Measurements from ENCODE around the gene ASTL. TPM values are rescaled to one million over a fixed set of nuclear protein-coding genes. Genes with fewer than 3 reads are reported as not detected.
"Not testable (repeated sequence)": the region's sequence is repeated elsewhere in the genome, so short reads cannot be mapped to it uniquely, and the experiment has no call there.

The ASTL gene
- total and polyA plus RNA-seq, 4 donors = not detected

DNA sequence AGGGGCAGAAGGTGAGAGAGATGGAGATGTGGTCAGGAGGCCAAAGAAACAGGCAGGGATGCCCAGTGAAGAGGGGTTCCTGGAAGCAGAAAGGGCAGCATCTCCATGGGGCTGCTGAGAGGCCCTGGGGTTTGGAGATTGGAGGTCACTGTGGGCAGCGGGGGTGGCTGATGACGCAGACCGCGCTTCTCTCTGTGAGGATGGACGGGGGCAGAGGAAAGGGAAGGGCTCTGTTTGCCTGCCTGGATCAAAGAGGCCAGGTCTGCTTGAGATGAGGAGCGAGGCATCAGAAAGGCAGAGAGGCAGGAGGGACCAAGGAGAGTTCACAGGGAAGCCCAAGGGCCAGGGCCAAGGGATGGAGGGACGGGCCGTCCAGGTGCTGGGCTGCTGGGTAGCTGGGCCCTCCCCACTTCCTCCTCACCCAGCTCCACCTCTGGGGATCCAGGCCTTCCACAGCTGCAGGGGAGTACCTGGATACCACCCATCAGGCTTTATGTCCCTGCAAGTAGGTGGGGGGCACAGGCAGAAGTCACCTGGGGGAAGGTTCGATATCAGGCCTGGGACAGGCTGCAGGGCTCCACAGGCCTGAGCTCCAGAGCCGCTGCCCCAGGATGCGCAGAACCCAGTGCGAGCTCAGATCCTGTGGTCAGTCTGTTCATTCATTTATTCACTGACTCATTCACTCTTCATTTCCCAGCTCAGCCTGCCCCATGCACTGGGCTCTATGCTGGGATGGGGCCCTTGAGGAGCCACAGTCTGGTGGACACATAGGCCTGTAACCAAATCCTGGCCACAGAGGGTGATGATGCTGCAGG is 52.6 kb downstream of the ASTL start:
- DNase-seq (ENCODE audit: low spot score) = peak; percentile 29
- 94% methylated on average over 12 of the region's 12 CpGs for WGBS

DNA sequence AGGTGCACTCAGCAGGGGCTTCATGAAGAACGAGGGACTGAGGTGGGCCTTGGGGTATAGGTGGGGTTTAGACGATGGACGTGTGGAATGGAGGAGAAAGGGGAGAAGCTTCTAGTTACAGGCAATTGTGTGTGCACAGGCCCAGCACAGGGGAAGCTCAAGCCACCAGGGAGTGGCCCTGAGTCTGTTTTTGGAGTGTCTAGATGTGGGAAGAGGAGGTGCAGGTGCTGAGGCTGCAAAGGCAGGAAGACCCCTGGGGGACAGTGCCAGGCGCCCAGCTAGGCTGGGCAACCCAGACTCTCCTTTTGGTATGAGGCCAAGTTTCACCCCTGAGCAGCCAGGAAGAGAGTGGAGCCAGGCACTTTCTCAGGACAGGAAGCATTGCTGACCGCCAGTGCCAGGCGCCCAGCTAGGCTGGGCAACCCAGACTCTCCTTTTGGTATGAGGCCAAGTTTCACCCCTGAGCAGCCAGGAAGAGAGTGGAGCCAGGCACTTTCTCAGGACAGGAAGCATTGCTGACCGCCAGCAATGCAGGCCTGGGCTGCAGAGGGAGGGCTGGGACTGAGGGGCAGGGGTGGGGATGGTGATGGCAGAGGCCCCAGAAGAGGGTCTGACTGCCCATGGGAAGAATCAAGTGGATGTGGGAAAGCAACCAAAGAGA is 53.3 kb downstream of the ASTL start:
- H3K36me3 ChIP-seq (ENCODE audit: control insufficient read depth in 4 of 4, insufficient read depth in 3 of 4, low read depth in 1 of 4, low read length in 3 of 4); H3K4me1 ChIP-seq (ENCODE audit: control insufficient read depth in 4 of 4, insufficient read depth in 4 of 4, low read length in 3 of 4); H3K27me3 ChIP-seq (ENCODE audit: control insufficient read depth in 4 of 4, insufficient read depth in 4 of 4, low read length in 3 of 4); H3K27ac ChIP-seq (ENCODE audit: low read depth in 1 of 2, low read length in 2 of 2); H3K9ac ChIP-seq (ENCODE audit: low read depth in 1 of 2, low read length in 2 of 2); H3K9me3 ChIP-seq (ENCODE audit: control insufficient read depth in 4 of 4, low read length in 3 of 4); H3K4me3 ChIP-seq (ENCODE audit: low read depth in 1 of 3, low read length in 3 of 3): not testable (repeated sequence)
- WGBS = 72% methylated on average over 5 of the region's 7 CpGs
- DNase-seq (ENCODE audit: low spot score) = peak; percentile 29

More for the DNA sequence above, 52.6 kb downstream of the ASTL start:
- Histone ChIP-seq H3K27me3 (ENCODE audit: control insufficient read depth in 4 of 4, insufficient read depth in 4 of 4, low read length in 3 of 4) (no peaks in the 10 kb centered on the region), H3K27ac (ENCODE audit: low read depth in 1 of 2, low read length in 2 of 2) (no peak overlapping the region), H3K4me3 (ENCODE audit: low read depth in 1 of 3, low read length in 3 of 3) (no peak overlapping the region), H3K36me3 (ENCODE audit: control insufficient read depth in 4 of 4, insufficient read depth in 3 of 4, low read depth in 1 of 4, low read length in 3 of 4) (no peaks in the 10 kb centered on the region), H3K9ac (ENCODE audit: low read depth in 1 of 2, low read length in 2 of 2) (no peak overlapping the region), H3K4me1 (ENCODE audit: control insufficient read depth in 4 of 4, insufficient read depth in 4 of 4, low read length in 3 of 4) (peaks cover 0 to 7% (median 0%) of the 10 kb centered on the region in 4 donors), H3K9me3 (ENCODE audit: control insufficient read depth in 4 of 4, low read length in 3 of 4) (no peaks in the 10 kb centered on the region)
- TF ChIP-seq FOXA2 (IDR thresholded peaks at IDR 0.05) (no peak), SP1 (IDR thresholded peaks at IDR 0.05) (no peak), GABPA (IDR thresholded peaks at IDR 0.05 in 1 of 2, conservative IDR thresholded peaks at IDR 0.05 in 1 of 2) (no peak), RXRA (IDR thresholded peaks at IDR 0.05) (no peak), YY1 (IDR thresholded peaks at IDR 0.05) (no peak), EGR1 (IDR thresholded peaks at IDR 0.05; ENCODE audit: low read depth in 2 of 2) (no peak), HNF4G (IDR thresholded peaks at IDR 0.05) (no peak), RAD21 (IDR thresholded peaks at IDR 0.05) (no peak), FOXA1 (IDR thresholded peaks at IDR 0.05) (no peak)
- TF ChIP-seq, protein P1, sequence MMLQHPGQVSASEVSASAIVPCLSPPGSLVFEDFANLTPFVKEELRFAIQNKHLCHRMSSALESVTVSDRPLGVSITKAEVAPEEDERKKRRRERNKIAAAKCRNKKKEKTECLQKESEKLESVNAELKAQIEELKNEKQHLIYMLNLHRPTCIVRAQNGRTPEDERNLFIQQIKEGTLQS (IDR thresholded peaks at IDR 0.05) = no peak
- TF ChIP-seq, protein P2, sequence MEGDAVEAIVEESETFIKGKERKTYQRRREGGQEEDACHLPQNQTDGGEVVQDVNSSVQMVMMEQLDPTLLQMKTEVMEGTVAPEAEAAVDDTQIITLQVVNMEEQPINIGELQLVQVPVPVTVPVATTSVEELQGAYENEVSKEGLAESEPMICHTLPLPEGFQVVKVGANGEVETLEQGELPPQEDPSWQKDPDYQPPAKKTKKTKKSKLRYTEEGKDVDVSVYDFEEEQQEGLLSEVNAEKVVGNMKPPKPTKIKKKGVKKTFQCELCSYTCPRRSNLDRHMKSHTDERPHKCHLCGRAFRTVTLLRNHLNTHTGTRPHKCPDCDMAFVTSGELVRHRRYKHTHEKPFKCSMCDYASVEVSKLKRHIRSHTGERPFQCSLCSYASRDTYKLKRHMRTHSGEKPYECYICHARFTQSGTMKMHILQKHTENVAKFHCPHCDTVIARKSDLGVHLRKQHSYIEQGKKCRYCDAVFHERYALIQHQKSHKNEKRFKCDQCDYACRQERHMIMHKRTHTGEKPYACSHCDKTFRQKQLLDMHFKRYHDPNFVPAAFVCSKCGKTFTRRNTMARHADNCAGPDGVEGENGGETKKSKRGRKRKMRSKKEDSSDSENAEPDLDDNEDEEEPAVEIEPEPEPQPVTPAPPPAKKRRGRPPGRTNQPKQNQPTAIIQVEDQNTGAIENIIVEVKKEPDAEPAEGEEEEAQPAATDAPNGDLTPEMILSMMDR (IDR thresholded peaks at IDR 0.05; ENCODE audit: low read depth, low read length, missing input control) = no peak

DNA sequence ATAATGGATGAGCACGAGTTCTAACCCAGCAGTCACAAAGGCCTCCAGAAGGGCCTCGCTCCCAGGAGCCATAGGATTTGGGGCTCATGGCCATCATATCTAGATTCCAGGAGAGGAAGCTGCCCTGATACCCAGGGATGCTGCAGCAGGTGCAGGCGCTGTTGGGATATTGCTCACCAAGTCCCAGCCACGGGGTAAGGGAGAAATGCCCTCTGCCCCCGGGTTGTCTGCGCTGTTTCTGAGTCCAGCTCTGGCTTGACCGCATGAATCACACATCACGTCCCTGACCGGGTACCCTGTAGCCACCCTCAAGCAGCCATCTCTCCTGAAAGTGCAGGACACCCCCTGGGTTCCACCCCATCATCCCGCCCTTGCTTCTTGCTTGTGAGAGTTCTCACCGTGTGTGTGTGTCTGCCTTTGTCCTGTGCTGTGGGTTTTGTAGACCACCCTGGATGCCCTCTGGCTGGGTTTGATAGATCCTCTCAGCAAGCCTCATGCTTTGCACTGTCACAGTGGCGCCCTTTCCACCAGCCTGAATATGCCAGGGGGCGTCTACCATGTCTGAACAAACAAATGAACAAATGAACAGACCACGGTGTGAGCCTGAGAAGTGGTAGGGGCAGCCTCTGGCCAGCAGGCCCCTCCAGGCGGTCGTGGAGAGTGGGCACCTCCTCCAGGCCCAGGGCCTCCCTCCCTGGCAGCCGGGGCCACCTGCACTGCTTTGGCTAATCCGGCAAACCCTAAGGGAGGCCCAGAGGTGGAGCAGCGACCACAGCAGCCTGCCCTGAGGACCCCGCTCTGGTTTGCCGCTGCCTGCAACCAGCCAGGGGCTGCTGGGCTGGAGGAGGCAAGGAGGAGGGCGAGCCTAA is 54.1 kb downstream of the ASTL start:
- Histone ChIP-seq H3K4me1 (ENCODE audit: control insufficient read depth in 4 of 4, insufficient read depth in 4 of 4, low read length in 3 of 4) (peaks cover 0 to 7% (median 0%) of the 10 kb centered on the region in 4 donors), H3K36me3 (ENCODE audit: control insufficient read depth in 4 of 4, insufficient read depth in 3 of 4, low read depth in 1 of 4, low read length in 3 of 4) (no peaks in the 10 kb centered on the region), H3K9me3 (ENCODE audit: control insufficient read depth in 4 of 4, low read length in 3 of 4) (no peaks in the 10 kb centered on the region), H3K4me3 (ENCODE audit: low read depth in 1 of 3, low read length in 3 of 3) (no peak overlapping the region), H3K27me3 (ENCODE audit: control insufficient read depth in 4 of 4, insufficient read depth in 4 of 4, low read length in 3 of 4) (no peaks in the 10 kb centered on the region), H3K27ac (ENCODE audit: low read depth in 1 of 2, low read length in 2 of 2) (no peak overlapping the region), H3K9ac (ENCODE audit: low read depth in 1 of 2, low read length in 2 of 2) (no peak overlapping the region)
- TF ChIP-seq FOXA2 (IDR thresholded peaks at IDR 0.05) = no peak
- 89% methylated on average over 22 of the region's 22 CpGs for WGBS
- DNase-seq (ENCODE audit: low spot score) = peak; percentile 28

Data from liver (tissue), 9 donors.